ENCODE measurements around the gene HSPA12B. TPM values are rescaled to one million over a fixed set of nuclear protein-coding genes. Genes with fewer than 3 reads are reported as not detected.

Gene HSPA12B
- total and polyA plus RNA-seq, 2 of the 8 experiments (the other 6 are each of a cell fraction or from before 2014, with no cell fraction given) = 2.2 to 4.3 TPM

- no peak overlapping the region for H4K5ac ChIP-seq (ENCODE audit: insufficient read length, low read depth, low read length)
- peaks cover 4% of the 10 kb centered on the region; the same call in 1 of the 2 replicates for H3K23me2 ChIP-seq (ENCODE audit: low read depth, low read length)
- no peaks in the 10 kb centered on the region for H3K4me1 ChIP-seq (replicated peaks in 1 of 4; ENCODE audit: control insufficient read depth in 3 of 4, insufficient read depth in 4 of 4, low read length in 3 of 4)
- H2AK5ac ChIP-seq (ENCODE audit: low read depth, low read length) = no peak overlapping the region
- ChIA-PET CTCF (ENCODE audit: partially characterized antibody) (interaction anchor here (0.6 to 42.0 kb wide), 28 partner anchors 9 to 363 kb away, joined by 3 to 1432 read pairs (median 6); partner anchors contain the start of genes ADAM33, ADISSP and HSPA12B), POLR2A (ENCODE audit: partially characterized antibody) (interaction anchor here (1.2 to 1.4 kb wide), 2 partner anchors 34 to 41 kb away, joined by 3 read pairs; no protein-coding TSS in a partner anchor)
- no peak overlapping the region for H2BK20ac ChIP-seq (ENCODE audit: low read length)
- H3K79me1 ChIP-seq (ENCODE audit: low read depth, low read length) = no peaks in the 10 kb centered on the region
- H3K14ac ChIP-seq (ENCODE audit: insufficient read length) = no peak overlapping the region
- WGBS, 2 experiments (ENCODE audit: extremely low coverage in 1 of 2, insufficient coverage in 1 of 2, insufficient read length in 1 of 2, insufficient replicate concordance in 2 of 2, low coverage in 1 of 2, low lambda C conversion rate in 2 of 2, missing lambda C conversion rate in 1 of 2) = 46% methylated on average over 12 of the region's 18 CpGs; no CpG with 5 or more reads in 1 of the 2 experiments
- H2BK12ac ChIP-seq (ENCODE audit: low read depth, low read length) = no peak overlapping the region
- H3K9ac ChIP-seq (replicated peaks in 1 of 4; ENCODE audit: extremely low read depth in 1 of 4, low read depth in 3 of 4, low read length in 3 of 4) = no peak overlapping the region
- H3K23ac ChIP-seq (ENCODE audit: insufficient read length) = no peak overlapping the region
- no peak overlapping the region for H3K4ac ChIP-seq (replicated peaks; ENCODE audit: insufficient read length, low read depth, low read length)
- no peak overlapping the region for H4K8ac ChIP-seq (ENCODE audit: extremely low read depth, insufficient read depth, low read length)
- no peak overlapping the region for H3K4me3 ChIP-seq (ENCODE audit: extremely low read depth in 1 of 4, insufficient read depth in 2 of 4, low read depth in 3 of 4, low read length in 4 of 4)
- peak overlapping the region in 1 of 2 experiments; percentile 10; a peak in 1 of 4 replicates for H3K4me2 ChIP-seq (ENCODE audit: insufficient read depth in 1 of 2, low read depth in 2 of 2, low read length in 2 of 2)
- H3K9me3 ChIP-seq (ENCODE audit: insufficient read depth in 2 of 2, low read depth in 1 of 2, low read length in 1 of 2) = no peaks in the 10 kb centered on the region
- H3K27ac ChIP-seq (ENCODE audit: low read depth, low read length) = no peak overlapping the region
- no peak overlapping the region for H3K56ac ChIP-seq (replicated peaks; ENCODE audit: insufficient read length, low read depth, low read length)
- no peak overlapping the region for H2BK120ac ChIP-seq (replicated peaks; ENCODE audit: low read depth, low read length)
- H2BK5ac ChIP-seq (ENCODE audit: low read depth, low read length) = no peak overlapping the region
- no peaks in the 10 kb centered on the region for H4K20me1 ChIP-seq (replicated peaks in 1 of 2; ENCODE audit: control insufficient read depth in 1 of 2, insufficient read depth in 2 of 2, low read length in 2 of 2)
- no peak overlapping the region for H3K18ac ChIP-seq (ENCODE audit: extremely low read depth, low read length)
- no peak overlapping the region for H2BK15ac ChIP-seq (ENCODE audit: low read length)
- H2AFZ ChIP-seq (ENCODE audit: low read length) = 0 out of 2 replicates have a peak overlapping the region, but pooled peaks have one; percentile 61
- H3K79me2 ChIP-seq (ENCODE audit: control insufficient read depth in 1 of 2, insufficient read depth in 2 of 2, low read length in 2 of 2) = no peaks in the 10 kb centered on the region
- no peak overlapping the region for H4K91ac ChIP-seq (replicated peaks; ENCODE audit: insufficient read length, low read length)
- H3K27me3 ChIP-seq (replicated peaks in 1 of 4; ENCODE audit: control insufficient read depth in 3 of 4, extremely low read depth in 1 of 4, insufficient read depth in 3 of 4, low read length in 3 of 4) = no peaks in the 10 kb centered on the region; a peak in 1 of 7 replicates
- H3K36me3 ChIP-seq (ENCODE audit: control insufficient read depth in 2 of 4, insufficient read depth in 4 of 4, low read length in 3 of 4) = no peaks in the 10 kb centered on the region
- DNase-seq (ENCODE audit: low read depth in 1 of 2, low spot score in 2 of 2) (peak; percentile 33 to 99), FAIRE-seq (no peak)
- peak; percentile 88 to 98 (median 91) for TF ChIP-seq CTCF (IDR thresholded peaks at IDR 0.05; ENCODE audit: control extremely low read depth in 1 of 3, insufficient read depth in 1 of 3, low read depth in 1 of 3, low read length in 3 of 3)
- TF ChIP-seq HDAC6 (IDR thresholded peaks at IDR 0.05; ENCODE audit: low read depth, low read length) = no peak
- no peak for TF ChIP-seq EZH2 (IDR thresholded peaks at IDR 0.05; ENCODE audit: low read depth, low read length, severe bottlenecking)
- TF ChIP-seq SIN3A (conservative IDR thresholded peaks at IDR 0.05 in 1 of 2, IDR thresholded peaks at IDR 0.05 in 1 of 2; ENCODE audit: low read depth in 1 of 2, low read length in 2 of 2) = 0 out of 4 replicates have a peak, but pooled peaks of 1 of the 2 experiments have one; percentile 30
- no peak for TF ChIP-seq TAF7 (optimal IDR thresholded peaks at IDR 0.05; ENCODE audit: borderline replicate concordance, low read depth, low read length)
- TF ChIP-seq ATF2 (IDR thresholded peaks at IDR 0.05; ENCODE audit: low read length) = no peak
These were observed 21.6 kb upstream of the HSPA12B start for GRCh38 chr20:3710703-3711483.

Measured in H1 (cell line).